GM13976 (cell line): ENCODE data around the gene ANKHD1.

Source experiments
- DNase-seq: peaks from one replicate; pipeline ENCODE4 v3.0.0; 2012; ENCODE audit warnings: low spot score
- in situ Hi-C: fragments of 300-500 bp; cut with MboI; formaldehyde crosslinking; loops from one replicate; pipeline ENCODE4 v1.12.0; 2022; ENCODE audit warnings: low sequenced_read_pairs, mixed read lengths, inconsistent platforms; ENCODE audit not compliant: unreplicated experiment
- TF ChIP-seq, protein P1 (sequence below): IDR thresholded peaks from 2 replicates; pipeline ENCODE4 v1.5.1; 2012; ENCODE audit warnings: borderline replicate concordance, mild to moderate bottlenecking; ENCODE audit not compliant: insufficient read depth; ENCODE audit errors: extremely low read depth, missing control alignments, control extremely low read depth

The ANKHD1 gene

DNA sequence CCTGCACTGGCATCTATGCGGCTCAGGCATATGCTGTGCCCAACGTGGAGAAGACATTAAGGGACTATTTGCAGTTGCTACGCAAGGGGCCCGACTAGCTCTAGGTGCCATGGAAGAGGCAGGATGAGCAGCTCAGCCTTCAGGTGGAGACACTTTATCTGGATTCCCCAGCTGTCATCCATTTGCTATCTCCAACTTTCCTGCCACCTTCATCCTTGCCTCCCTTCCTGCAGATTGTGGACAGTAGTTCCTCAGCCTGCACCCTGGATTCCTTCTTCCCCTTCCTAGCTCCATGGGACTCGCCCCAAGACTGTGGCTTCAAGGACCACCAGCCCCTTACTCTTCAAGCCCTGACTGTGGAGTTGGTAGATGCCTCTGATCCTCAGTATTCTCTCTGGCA lies 165.0 kb downstream of the ANKHD1 start:
- in situ Hi-C loops, result no loop called here
- no peak for DNase-seq
- TF ChIP-seq, protein P1, sequence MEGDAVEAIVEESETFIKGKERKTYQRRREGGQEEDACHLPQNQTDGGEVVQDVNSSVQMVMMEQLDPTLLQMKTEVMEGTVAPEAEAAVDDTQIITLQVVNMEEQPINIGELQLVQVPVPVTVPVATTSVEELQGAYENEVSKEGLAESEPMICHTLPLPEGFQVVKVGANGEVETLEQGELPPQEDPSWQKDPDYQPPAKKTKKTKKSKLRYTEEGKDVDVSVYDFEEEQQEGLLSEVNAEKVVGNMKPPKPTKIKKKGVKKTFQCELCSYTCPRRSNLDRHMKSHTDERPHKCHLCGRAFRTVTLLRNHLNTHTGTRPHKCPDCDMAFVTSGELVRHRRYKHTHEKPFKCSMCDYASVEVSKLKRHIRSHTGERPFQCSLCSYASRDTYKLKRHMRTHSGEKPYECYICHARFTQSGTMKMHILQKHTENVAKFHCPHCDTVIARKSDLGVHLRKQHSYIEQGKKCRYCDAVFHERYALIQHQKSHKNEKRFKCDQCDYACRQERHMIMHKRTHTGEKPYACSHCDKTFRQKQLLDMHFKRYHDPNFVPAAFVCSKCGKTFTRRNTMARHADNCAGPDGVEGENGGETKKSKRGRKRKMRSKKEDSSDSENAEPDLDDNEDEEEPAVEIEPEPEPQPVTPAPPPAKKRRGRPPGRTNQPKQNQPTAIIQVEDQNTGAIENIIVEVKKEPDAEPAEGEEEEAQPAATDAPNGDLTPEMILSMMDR, result no peak

DNA sequence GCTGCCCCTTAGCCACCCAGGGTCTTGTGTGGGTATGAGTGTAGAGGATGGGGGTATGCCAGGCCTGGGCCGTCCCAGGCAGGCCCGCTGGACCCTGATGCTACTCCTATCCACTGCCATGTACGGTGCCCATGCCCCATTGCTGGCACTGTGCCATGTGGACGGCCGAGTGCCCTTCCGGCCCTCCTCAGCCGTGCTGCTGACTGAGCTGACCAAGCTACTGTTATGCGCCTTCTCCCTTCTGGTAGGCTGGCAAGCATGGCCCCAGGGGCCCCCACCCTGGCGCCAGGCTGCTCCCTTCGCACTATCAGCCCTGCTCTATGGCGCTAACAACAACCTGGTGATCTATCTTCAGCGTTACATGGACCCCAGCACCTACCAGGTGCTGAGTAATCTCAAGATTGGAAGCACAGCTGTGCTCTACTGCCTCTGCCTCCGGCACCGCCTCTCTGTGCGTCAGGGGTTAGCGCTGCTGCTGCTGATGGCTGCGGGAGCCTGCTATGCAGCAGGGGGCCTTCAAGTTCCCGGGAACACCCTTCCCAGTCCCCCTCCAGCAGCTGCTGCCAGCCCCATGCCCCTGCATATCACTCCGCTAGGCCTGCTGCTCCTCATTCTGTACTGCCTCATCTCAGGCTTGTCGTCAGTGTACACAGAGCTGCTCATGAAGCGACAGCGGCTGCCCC lies 165.6 kb downstream of the ANKHD1 start:
- DNase-seq, result no peak
- in situ Hi-C loops, result no loop called here
- TF ChIP-seq, protein P1, result no peak

DNA sequence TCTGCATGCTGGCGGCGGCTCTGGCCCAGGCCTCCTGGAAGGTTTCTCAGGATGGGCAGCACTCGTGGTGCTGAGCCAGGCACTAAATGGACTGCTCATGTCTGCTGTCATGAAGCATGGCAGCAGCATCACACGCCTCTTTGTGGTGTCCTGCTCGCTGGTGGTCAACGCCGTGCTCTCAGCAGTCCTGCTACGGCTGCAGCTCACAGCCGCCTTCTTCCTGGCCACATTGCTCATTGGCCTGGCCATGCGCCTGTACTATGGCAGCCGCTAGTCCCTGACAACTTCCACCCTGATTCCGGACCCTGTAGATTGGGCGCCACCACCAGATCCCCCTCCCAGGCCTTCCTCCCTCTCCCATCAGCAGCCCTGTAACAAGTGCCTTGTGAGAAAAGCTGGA lies 166.2 kb downstream of the ANKHD1 start:
- TF ChIP-seq, protein P1, result no peak
- in situ Hi-C loops, result no loop called here
- no peak for DNase-seq

DNA sequence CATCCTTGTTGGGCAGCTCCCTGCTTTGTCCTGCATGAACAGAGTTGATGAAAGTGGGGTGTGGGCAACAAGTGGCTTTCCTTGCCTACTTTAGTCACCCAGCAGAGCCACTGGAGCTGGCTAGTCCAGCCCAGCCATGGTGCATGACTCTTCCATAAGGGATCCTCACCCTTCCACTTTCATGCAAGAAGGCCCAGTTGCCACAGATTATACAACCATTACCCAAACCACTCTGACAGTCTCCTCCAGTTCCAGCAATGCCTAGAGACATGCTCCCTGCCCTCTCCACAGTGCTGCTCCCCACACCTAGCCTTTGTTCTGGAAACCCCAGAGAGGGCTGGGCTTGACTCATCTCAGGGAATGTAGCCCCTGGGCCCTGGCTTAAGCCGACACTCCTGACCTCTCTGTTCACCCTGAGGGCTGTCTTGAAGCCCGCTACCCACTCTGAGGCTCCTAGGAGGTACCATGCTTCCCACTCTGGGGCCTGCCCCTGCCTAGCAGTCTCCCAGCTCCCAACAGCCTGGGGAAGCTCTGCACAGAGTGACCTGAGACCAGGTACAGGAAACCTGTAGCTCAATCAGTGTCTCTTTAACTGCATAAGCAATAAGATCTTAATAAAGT lies 166.9 kb downstream of the ANKHD1 start:
- in situ Hi-C loops, result no loop called here

DNA sequence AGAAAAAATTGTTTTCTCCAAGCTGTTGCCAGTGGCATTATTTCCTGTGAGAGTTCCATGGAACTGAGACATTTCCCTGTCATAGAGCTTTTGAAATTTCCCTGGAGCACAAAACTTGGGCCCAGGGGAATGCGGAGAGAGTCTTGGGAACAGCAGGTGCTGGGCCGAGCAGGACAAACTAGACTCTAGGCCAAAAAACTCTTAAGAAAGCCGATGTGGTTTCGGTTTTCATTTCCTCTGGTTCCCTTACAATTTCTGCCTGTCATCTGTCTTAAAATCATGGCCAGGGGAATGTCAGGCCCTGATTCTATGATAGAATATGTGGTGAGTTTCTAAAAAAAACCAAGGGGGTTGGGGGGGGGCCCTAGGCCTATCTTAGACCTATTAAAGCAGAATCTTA lies 167.6 kb downstream of the ANKHD1 start:
- DNase-seq, result peak; percentile 64
- TF ChIP-seq, protein P1, result no peak
- in situ Hi-C loops, result no loop called here

More for the DNA sequence above, 166.9 kb downstream of the ANKHD1 start:
- no peak for DNase-seq
- TF ChIP-seq, protein P1, result no peak

DNA sequence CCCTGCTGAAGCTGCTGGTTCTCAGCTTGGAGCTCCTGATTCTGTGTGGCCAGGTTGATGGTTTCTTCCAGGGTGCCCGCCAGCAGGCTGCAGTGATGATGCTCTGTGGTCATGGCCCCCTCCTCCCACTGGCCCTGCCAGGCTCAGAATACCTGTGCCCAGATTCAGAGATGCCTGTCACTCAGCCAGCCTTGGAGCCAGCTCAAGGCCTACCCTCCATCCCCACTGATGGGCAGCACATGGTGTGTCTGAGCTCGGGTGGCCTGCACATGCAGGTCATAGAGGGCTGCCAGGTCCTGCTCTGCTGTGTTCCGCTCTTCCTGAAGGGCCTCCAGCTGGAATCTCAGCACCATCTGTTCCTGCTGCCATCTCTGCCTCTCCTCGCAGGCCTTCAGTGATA lies 168.4 kb downstream of the ANKHD1 start:
- TF ChIP-seq, protein P1, result no peak
- no peak for DNase-seq
- in situ Hi-C loops, result no loop called here
